Measurements from ENCODE around the gene SLC34A3.

The SLC34A3 gene

GRCh38 chr9:137200311-137201204 is 30.1 kb upstream of the SLC34A3 start, which contains the start of gene TPRN:
TSS of gene TPRN (minus strand) at chr9:137200741. CDS start at chr9:137200711, 30 bp downstream.
- DNase-seq (ENCODE audit: low read depth in 1 of 2, low spot score in 1 of 2): peak; percentile 99 to 100
- TF ChIP-seq JUND (IDR thresholded peaks at IDR 0.05; ENCODE audit: low read depth): no peak
- in situ Hi-C loops (cut with HindIII; ENCODE audit: low pct_unique_long_range_greater_than_20kb, low sequenced_read_pairs): no loop called here

- in situ Hi-C loops (cut with HindIII; ENCODE audit: low pct_unique_long_range_greater_than_20kb, low sequenced_read_pairs): no loop called here
- DNase-seq (ENCODE audit: low read depth in 1 of 2, low spot score in 1 of 2): no peak
- TF ChIP-seq JUND (IDR thresholded peaks at IDR 0.05; ENCODE audit: low read depth): no peak
Observed at GRCh38 chr9:137201205-137201868, 29.4 kb upstream of the SLC34A3 start.

- in situ Hi-C loops (cut with HindIII; ENCODE audit: low pct_unique_long_range_greater_than_20kb, low sequenced_read_pairs): no loop called here
- no peak for DNase-seq (ENCODE audit: low read depth in 1 of 2, low spot score in 1 of 2)
- no peak for TF ChIP-seq JUND (IDR thresholded peaks at IDR 0.05; ENCODE audit: low read depth)
Observed at GRCh38 chr9:137202966-137203365, 27.7 kb upstream of the SLC34A3 start.

- TF ChIP-seq JUND (IDR thresholded peaks at IDR 0.05; ENCODE audit: low read depth): no peak
- DNase-seq (ENCODE audit: low read depth in 1 of 2, low spot score in 1 of 2): no peak
- in situ Hi-C loops (cut with HindIII; ENCODE audit: low pct_unique_long_range_greater_than_20kb, low sequenced_read_pairs): no loop called here
Observed at GRCh38 chr9:137204731-137205125, 26.0 kb upstream of the SLC34A3 start.

- in situ Hi-C loops (cut with HindIII; ENCODE audit: low pct_unique_long_range_greater_than_20kb, low sequenced_read_pairs): no loop called here
- TF ChIP-seq JUND (IDR thresholded peaks at IDR 0.05; ENCODE audit: low read depth): no peak
- peak; percentile 90 to 97 for DNase-seq (ENCODE audit: low read depth in 1 of 2, low spot score in 1 of 2)
Observed at GRCh38 chr9:137205126-137206069, 25.3 kb upstream of the SLC34A3 start, which contains the start of the genes NDOR1 and TMEM203. TSS of gene NDOR1 (plus strand) at chr9:137205700. CDS start at chr9:137205778, 78 bp downstream. TSS of gene TMEM203 (minus strand) at chr9:137205648. CDS start at chr9:137205414, 234 bp downstream.

GRCh38 chr9:137206602-137207001 is 24.1 kb upstream of the SLC34A3 start:
- no peak for DNase-seq (ENCODE audit: low read depth in 1 of 2, low spot score in 1 of 2)
- TF ChIP-seq JUND (IDR thresholded peaks at IDR 0.05; ENCODE audit: low read depth): no peak
- in situ Hi-C loops (cut with HindIII; ENCODE audit: low pct_unique_long_range_greater_than_20kb, low sequenced_read_pairs): no loop called here

- no peak for DNase-seq (ENCODE audit: low read depth in 1 of 2, low spot score in 1 of 2)
- in situ Hi-C loops (cut with HindIII; ENCODE audit: low pct_unique_long_range_greater_than_20kb, low sequenced_read_pairs): no loop called here
- no peak for TF ChIP-seq JUND (IDR thresholded peaks at IDR 0.05; ENCODE audit: low read depth)
Observed at GRCh38 chr9:137211532-137211931, 19.2 kb upstream of the SLC34A3 start.

GRCh38 chr9:137212520-137212919 is 18.2 kb upstream of the SLC34A3 start:
- in situ Hi-C loops (cut with HindIII; ENCODE audit: low pct_unique_long_range_greater_than_20kb, low sequenced_read_pairs): no loop called here
- no peak for TF ChIP-seq JUND (IDR thresholded peaks at IDR 0.05; ENCODE audit: low read depth)
- no peak for DNase-seq (ENCODE audit: low read depth in 1 of 2, low spot score in 1 of 2)

GRCh38 chr9:137213160-137214060 is 17.3 kb upstream of the SLC34A3 start:
- in situ Hi-C loops (cut with HindIII; ENCODE audit: low pct_unique_long_range_greater_than_20kb, low sequenced_read_pairs): no loop called here
- DNase-seq (ENCODE audit: low read depth in 1 of 2, low spot score in 1 of 2): no peak
- TF ChIP-seq JUND (IDR thresholded peaks at IDR 0.05; ENCODE audit: low read depth): no peak

- in situ Hi-C loops (cut with HindIII; ENCODE audit: low pct_unique_long_range_greater_than_20kb, low sequenced_read_pairs): no loop called here
- DNase-seq (ENCODE audit: low read depth in 1 of 2, low spot score in 1 of 2): no peak
- no peak for TF ChIP-seq JUND (IDR thresholded peaks at IDR 0.05; ENCODE audit: low read depth)
Observed at GRCh38 chr9:137214620-137215019, 16.1 kb upstream of the SLC34A3 start.

Measured in T47D (cell line).